Upper lobe of right lung (tissue), 1 donor: ENCODE data around the gene RAB31. TPM values are rescaled to one million over a fixed set of nuclear protein-coding genes. Genes with fewer than 3 reads are reported as not detected.

Experiments
- ATAC-seq: fragments of 200-7000 bp; cut with Tn5 transposase; one replicate; pipeline ENCODE4 v1.9.1; 2020; ENCODE audit warnings: mild to moderate bottlenecking, moderate library complexity
- DNase-seq: peaks from one replicate; pipeline ENCODE4 v3.0.0-alpha.2; 2020
- H3K27ac ChIP-seq: fragments of 200-600 bp; one replicate; pipeline ENCODE4 v1.8.0; 2022
- H3K27me3 ChIP-seq: fragments of 200-600 bp; one replicate; pipeline ENCODE4 v1.8.0; 2022; ENCODE audit warnings: mild to moderate bottlenecking
- H3K36me3 ChIP-seq: fragments of 200-600 bp; one replicate; pipeline ENCODE4 v1.8.0; 2022
- H3K4me1 ChIP-seq: fragments of 200-600 bp; one replicate; pipeline ENCODE4 v1.8.0; 2022
- H3K4me3 ChIP-seq: fragments of 200-600 bp; one replicate; pipeline ENCODE4 v1.8.0; 2022; ENCODE audit warnings: mild to moderate bottlenecking
- H3K9me3 ChIP-seq: fragments of 200-600 bp; one replicate; pipeline ENCODE4 v1.8.0; 2022
- CTCF ChIP-seq: fragments of 200-600 bp; IDR thresholded peaks from one replicate; pipeline ENCODE4 v1.8.0; 2022; ENCODE audit warnings: antibody characterized with exemption
- intact Hi-C: fragments of 100-400 bp; cut with DNase I; formaldehyde crosslinking; loops from one replicate; pipeline ENCODE4 v1.11.0; 2022
- total RNA-seq: library from RNA; stranded (reverse); fragmentation: NEBNext Ultra II Directional; extraction: Animal tissue kit (Norgen Biotek cat#: 25700); gene quantifications from one replicate; pipeline ENCODE4 v1.2.1, GENCODE V29; 2021
- donor health status: DM: no; HTN: yes; CAD: no; lungs with severe emphysema.

The RAB31 gene
- total RNA-seq, 1 donor from 2014 or later: 137 TPM

GRCh38 chr18:9771261-9771976 is 63.3 kb downstream of the RAB31 start:
- DNase-seq: peak; percentile 90
- peaks cover 12% of the 10 kb centered on the region for H3K4me1 ChIP-seq
- peak; percentile 94 for ATAC-seq
- H3K36me3 ChIP-seq: no peaks in the 10 kb centered on the region
- H3K9me3 ChIP-seq: no peaks in the 10 kb centered on the region
- intact Hi-C loops: no loop called here
- peak overlapping the region; percentile 40 for H3K27ac ChIP-seq
- no peak overlapping the region for H3K4me3 ChIP-seq
- peak; percentile 98 for TF ChIP-seq CTCF
- no peaks in the 10 kb centered on the region for H3K27me3 ChIP-seq

GRCh38 chr18:9771977-9772660 is 64.0 kb downstream of the RAB31 start:
- H3K36me3 ChIP-seq: peaks cover 6% of the 10 kb centered on the region
- DNase-seq (no peak), ATAC-seq (peak; percentile 23)
- H3K9me3 ChIP-seq: no peaks in the 10 kb centered on the region
- peaks cover 12% of the 10 kb centered on the region for H3K4me1 ChIP-seq
- no peak for TF ChIP-seq CTCF
- no peaks in the 10 kb centered on the region for H3K27me3 ChIP-seq
- H3K4me3 ChIP-seq: no peak overlapping the region
- H3K27ac ChIP-seq: peak overlapping the region; percentile 40
- intact Hi-C loops: no loop called here

- no peaks in the 10 kb centered on the region for H3K27me3 ChIP-seq
- no peaks in the 10 kb centered on the region for H3K9me3 ChIP-seq
- no peak for ATAC-seq
- intact Hi-C loops: no loop called here
- TF ChIP-seq CTCF: no peak
- DNase-seq: no peak
- peaks cover 6% of the 10 kb centered on the region for H3K36me3 ChIP-seq
- no peak overlapping the region for H3K27ac ChIP-seq
- H3K4me1 ChIP-seq: peaks cover 12% of the 10 kb centered on the region
- H3K4me3 ChIP-seq: no peak overlapping the region
These were observed 65.0 kb downstream of the RAB31 start for GRCh38 chr18:9772847-9773677.

- intact Hi-C loops: no loop called here
- peak overlapping the region; percentile 6 for H3K27ac ChIP-seq
- no peak for ATAC-seq
These were observed 66.0 kb downstream of the RAB31 start for GRCh38 chr18:9774150-9774549.

More at GRCh38 chr18:9774150-9774549, 66.0 kb downstream of the RAB31 start:
- no peaks in the 10 kb centered on the region for H3K27me3 ChIP-seq
- DNase-seq: no peak
- no peaks in the 10 kb centered on the region for H3K9me3 ChIP-seq
- TF ChIP-seq CTCF: no peak
- H3K4me3 ChIP-seq: no peak overlapping the region
- H3K4me1 ChIP-seq: peaks cover 12% of the 10 kb centered on the region
- peaks cover 6% of the 10 kb centered on the region for H3K36me3 ChIP-seq
